HepG2 (cell line): ENCODE measurements around the gene ARL2. TPM values are rescaled to one million over a fixed set of nuclear protein-coding genes. Genes with fewer than 3 reads are reported as not detected.

ENCODE experiments used
- CAMTA2 ChIP-seq: sonication (generic); formaldehyde crosslinking; IDR thresholded peaks from 2 replicates; pipeline ENCODE4 v1.4.0; 2020; ENCODE audit warnings: mild to moderate bottlenecking, missing genetic modification reagents, borderline replicate concordance
- ELF4 ChIP-seq: sonication (generic); formaldehyde crosslinking; IDR thresholded peaks from 2 replicates; pipeline ENCODE4 v1.5.0; 2020; ENCODE audit warnings: missing genetic modification reagents, mild to moderate bottlenecking, moderate library complexity, borderline replicate concordance
- EZH2 ChIP-seq: conservative IDR thresholded peaks from 2 replicates; pipeline ENCODE4 v1.6.1; 2012; ENCODE audit warnings: mild to moderate bottlenecking, low read depth, low read length, moderate library complexity
- SOX5 ChIP-seq: IDR thresholded peaks from 2 replicates; pipeline ENCODE4 v1.6.1; 2016; ENCODE audit warnings: borderline replicate concordance
- ZNF136 ChIP-seq: sonication (generic); formaldehyde crosslinking; IDR thresholded peaks from 2 replicates; pipeline ENCODE4 v1.8.1; 2022; ENCODE audit warnings: low read depth, mild to moderate bottlenecking, moderate library complexity, missing genetic modification reagents
- ZNF317 ChIP-seq: sonication (generic); formaldehyde crosslinking; IDR thresholded peaks from 2 replicates; pipeline ENCODE4 v1.5.0; 2020; ENCODE audit warnings: mild to moderate bottlenecking, missing genetic modification reagents
- ZNF468 ChIP-seq: sonication (generic); formaldehyde crosslinking; IDR thresholded peaks from 2 replicates; pipeline ENCODE4 v1.8.0; 2022; ENCODE audit warnings: mild to moderate bottlenecking, moderate library complexity, missing genetic modification reagents
- ZNF552 ChIP-seq: sonication (generic); formaldehyde crosslinking; IDR thresholded peaks from 2 replicates; pipeline ENCODE4 v1.9.0; 2022; ENCODE audit warnings: missing genetic modification reagents, mild to moderate bottlenecking, borderline replicate concordance
- ZNF572 ChIP-seq: sonication (generic); formaldehyde crosslinking; IDR thresholded peaks from 2 replicates; pipeline ENCODE4 v1.5.1; 2020; ENCODE audit warnings: mild to moderate bottlenecking, missing genetic modification reagents
- ZNF672 ChIP-seq: sonication (generic); formaldehyde crosslinking; IDR thresholded peaks from 2 replicates; pipeline ENCODE4 v1.8.1; 2022; ENCODE audit warnings: missing genetic modification reagents
- ZNF776 ChIP-seq: sonication (generic); formaldehyde crosslinking; IDR thresholded peaks from 2 replicates; pipeline ENCODE4 v1.4.0; 2020; ENCODE audit warnings: mild to moderate bottlenecking, missing genetic modification reagents
- polyA plus RNA-seq, 8 experiments: library from polyadenylated mRNA; depleted of rRNA in 3 of 8; stranded (reverse) in 7 of 8; unstranded in 1 of 8; fragments of >200 nt; fragmentation: Illumina TruSeq in 4 of 8; extraction: Trizol in 4 of 8; gene quantifications; 2 replicates each; pipeline versions ENCODE4 v1.2.1 to v1.2.3, GENCODE V29; 2011 to 2016; ENCODE audit warnings: low read depth in 4 of 8, missing spikeins in 1 of 8, mixed read lengths in 1 of 8; ENCODE audit not compliant: insufficient read depth in 1 of 8
- total RNA-seq, 5 experiments: library from RNA; depleted of rRNA; stranded (reverse); fragments of >200 nt; fragmentation: Illumina TruSeq; extraction: Trizol; gene quantifications; 2 replicates each; pipeline ENCODE4 v1.2.3, GENCODE V29; 2016; ENCODE audit warnings: low read depth in 1 of 5
- TF ChIP-seq, protein P1 (sequence below): sonication (generic); formaldehyde crosslinking; IDR thresholded peaks from 2 replicates; pipeline ENCODE4 v1.5.0; 2020; ENCODE audit warnings: missing genetic modification reagents
- TF ChIP-seq, protein P2 (sequence below): sonication (generic); formaldehyde crosslinking; IDR thresholded peaks from 2 replicates; pipeline ENCODE4 v1.5.1; 2020; ENCODE audit warnings: mild to moderate bottlenecking, missing genetic modification reagents, borderline replicate concordance
- TF ChIP-seq, protein P3 (sequence below): sonication (generic); formaldehyde crosslinking; conservative IDR thresholded peaks from 2 replicates; pipeline ENCODE4 v1.8.0; 2022; ENCODE audit warnings: mild to moderate bottlenecking, moderate library complexity, missing genetic modification reagents
- TF ChIP-seq, protein P4 (sequence below): sonication (generic); formaldehyde crosslinking; IDR thresholded peaks from 2 replicates; pipeline ENCODE4 v1.5.1; 2020; ENCODE audit warnings: missing genetic modification reagents, mild to moderate bottlenecking, borderline replicate concordance

The ARL2 gene
- total and polyA plus RNA-seq, 2 of the 13 experiments (the other 11 are each of a cell fraction or from before 2014, with no cell fraction given), result 82.9 to 84.4 TPM

DNA sequence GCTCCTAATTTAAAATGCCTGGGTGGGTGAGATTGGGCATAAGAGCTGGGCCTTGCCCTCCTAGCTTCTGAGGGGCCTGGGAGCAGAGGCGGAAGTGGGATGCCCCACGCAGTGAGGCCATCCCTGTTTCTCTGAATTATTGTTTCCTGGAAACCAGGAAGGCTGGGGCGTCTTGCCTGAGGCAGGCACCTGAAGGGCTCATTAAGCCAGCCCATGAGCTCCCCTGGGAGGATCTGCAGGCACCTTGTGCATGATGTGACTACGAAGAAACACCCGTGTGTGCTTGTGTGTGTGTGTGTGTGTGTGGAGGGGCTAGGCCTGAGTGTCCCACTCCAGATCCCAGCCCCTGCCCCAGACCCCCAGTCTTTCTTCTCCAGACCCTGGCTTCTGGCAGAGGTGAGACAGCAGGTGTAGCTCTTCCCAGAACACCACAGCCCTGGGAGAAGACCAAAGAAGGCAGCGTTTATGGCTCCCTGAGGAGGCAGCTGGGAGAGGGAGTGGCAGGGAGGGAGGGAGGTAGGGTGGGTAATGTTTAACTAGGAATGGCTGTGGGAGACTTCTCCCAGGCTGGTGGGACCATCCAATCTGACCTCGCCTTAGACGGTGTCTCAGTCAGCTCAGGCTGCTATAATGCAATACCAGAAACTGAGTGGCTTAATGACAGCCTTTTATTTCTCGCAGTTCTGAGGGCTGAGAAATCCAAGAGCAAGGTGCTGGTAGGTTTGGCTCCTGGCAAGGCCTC lies 15.1 kb upstream of the ARL2 start (continued):
- no peak for TF ChIP-seq CAMTA2 (CRISPR knock-in tag)
- TF ChIP-seq EZH2, result no peak
- TF ChIP-seq, protein P1, sequence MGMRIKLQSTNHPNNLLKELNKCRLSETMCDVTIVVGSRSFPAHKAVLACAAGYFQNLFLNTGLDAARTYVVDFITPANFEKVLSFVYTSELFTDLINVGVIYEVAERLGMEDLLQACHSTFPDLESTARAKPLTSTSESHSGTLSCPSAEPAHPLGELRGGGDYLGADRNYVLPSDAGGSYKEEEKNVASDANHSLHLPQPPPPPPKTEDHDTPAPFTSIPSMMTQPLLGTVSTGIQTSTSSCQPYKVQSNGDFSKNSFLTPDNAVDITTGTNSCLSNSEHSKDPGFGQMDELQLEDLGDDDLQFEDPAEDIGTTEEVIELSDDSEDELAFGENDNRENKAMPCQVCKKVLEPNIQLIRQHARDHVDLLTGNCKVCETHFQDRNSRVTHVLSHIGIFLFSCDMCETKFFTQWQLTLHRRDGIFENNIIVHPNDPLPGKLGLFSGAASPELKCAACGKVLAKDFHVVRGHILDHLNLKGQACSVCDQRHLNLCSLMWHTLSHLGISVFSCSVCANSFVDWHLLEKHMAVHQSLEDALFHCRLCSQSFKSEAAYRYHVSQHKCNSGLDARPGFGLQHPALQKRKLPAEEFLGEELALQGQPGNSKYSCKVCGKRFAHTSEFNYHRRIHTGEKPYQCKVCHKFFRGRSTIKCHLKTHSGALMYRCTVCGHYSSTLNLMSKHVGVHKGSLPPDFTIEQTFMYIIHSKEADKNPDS, result no peak
- TF ChIP-seq ELF4 (CRISPR knock-in tag), result no peak
- no peak for TF ChIP-seq SOX5 (CRISPR knock-in tag)
- TF ChIP-seq, protein P2, sequence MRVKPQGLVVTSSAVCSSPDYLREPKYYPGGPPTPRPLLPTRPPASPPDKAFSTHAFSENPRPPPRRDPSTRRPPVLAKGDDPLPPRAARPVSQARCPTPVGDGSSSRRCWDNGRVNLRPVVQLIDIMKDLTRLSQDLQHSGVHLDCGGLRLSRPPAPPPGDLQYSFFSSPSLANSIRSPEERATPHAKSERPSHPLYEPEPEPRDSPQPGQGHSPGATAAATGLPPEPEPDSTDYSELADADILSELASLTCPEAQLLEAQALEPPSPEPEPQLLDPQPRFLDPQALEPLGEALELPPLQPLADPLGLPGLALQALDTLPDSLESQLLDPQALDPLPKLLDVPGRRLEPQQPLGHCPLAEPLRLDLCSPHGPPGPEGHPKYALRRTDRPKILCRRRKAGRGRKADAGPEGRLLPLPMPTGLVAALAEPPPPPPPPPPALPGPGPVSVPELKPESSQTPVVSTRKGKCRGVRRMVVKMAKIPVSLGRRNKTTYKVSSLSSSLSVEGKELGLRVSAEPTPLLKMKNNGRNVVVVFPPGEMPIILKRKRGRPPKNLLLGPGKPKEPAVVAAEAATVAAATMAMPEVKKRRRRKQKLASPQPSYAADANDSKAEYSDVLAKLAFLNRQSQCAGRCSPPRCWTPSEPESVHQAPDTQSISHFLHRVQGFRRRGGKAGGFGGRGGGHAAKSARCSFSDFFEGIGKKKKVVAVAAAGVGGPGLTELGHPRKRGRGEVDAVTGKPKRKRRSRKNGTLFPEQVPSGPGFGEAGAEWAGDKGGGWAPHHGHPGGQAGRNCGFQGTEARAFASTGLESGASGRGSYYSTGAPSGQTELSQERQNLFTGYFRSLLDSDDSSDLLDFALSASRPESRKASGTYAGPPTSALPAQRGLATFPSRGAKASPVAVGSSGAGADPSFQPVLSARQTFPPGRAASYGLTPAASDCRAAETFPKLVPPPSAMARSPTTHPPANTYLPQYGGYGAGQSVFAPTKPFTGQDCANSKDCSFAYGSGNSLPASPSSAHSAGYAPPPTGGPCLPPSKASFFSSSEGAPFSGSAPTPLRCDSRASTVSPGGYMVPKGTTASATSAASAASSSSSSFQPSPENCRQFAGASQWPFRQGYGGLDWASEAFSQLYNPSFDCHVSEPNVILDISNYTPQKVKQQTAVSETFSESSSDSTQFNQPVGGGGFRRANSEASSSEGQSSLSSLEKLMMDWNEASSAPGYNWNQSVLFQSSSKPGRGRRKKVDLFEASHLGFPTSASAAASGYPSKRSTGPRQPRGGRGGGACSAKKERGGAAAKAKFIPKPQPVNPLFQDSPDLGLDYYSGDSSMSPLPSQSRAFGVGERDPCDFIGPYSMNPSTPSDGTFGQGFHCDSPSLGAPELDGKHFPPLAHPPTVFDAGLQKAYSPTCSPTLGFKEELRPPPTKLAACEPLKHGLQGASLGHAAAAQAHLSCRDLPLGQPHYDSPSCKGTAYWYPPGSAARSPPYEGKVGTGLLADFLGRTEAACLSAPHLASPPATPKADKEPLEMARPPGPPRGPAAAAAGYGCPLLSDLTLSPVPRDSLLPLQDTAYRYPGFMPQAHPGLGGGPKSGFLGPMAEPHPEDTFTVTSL (CRISPR knock-in tag), result no peak
- no peak for TF ChIP-seq ZNF776 (CRISPR knock-in tag)
- TF ChIP-seq ZNF468, result no peak
- TF ChIP-seq ZNF672 (CRISPR knock-in tag), result no peak
- no peak for TF ChIP-seq ZNF136 (CRISPR knock-in tag)
- TF ChIP-seq ZNF552 (CRISPR knock-in tag), result no peak
- TF ChIP-seq ZNF572, result peak; percentile 81; the same call in 1 of the 2 replicates
- TF ChIP-seq ZNF317 (CRISPR knock-in tag), result 0 out of 2 replicates have a peak, but pooled peaks have one; percentile 39
- TF ChIP-seq, protein P3, sequence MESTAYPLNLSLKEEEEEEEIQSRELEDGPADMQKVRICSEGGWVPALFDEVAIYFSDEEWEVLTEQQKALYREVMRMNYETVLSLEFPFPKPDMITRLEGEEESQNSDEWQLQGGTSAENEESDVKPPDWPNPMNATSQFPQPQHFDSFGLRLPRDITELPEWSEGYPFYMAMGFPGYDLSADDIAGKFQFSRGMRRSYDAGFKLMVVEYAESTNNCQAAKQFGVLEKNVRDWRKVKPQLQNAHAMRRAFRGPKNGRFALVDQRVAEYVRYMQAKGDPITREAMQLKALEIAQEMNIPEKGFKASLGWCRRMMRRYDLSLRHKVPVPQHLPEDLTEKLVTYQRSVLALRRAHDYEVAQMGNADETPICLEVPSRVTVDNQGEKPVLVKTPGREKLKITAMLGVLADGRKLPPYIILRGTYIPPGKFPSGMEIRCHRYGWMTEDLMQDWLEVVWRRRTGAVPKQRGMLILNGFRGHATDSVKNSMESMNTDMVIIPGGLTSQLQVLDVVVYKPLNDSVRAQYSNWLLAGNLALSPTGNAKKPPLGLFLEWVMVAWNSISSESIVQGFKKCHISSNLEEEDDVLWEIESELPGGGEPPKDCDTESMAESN (CRISPR knock-in tag), result no peak
- TF ChIP-seq, protein P4, sequence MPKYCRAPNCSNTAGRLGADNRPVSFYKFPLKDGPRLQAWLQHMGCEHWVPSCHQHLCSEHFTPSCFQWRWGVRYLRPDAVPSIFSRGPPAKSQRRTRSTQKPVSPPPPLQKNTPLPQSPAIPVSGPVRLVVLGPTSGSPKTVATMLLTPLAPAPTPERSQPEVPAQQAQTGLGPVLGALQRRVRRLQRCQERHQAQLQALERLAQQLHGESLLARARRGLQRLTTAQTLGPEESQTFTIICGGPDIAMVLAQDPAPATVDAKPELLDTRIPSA (CRISPR knock-in tag), result no peak
